ENCODE measurements around the gene BCKDHA. TPM values are rescaled to one million over a fixed set of nuclear protein-coding genes. Genes with fewer than 3 reads are reported as not detected.

Gene BCKDHA
- total and polyA plus RNA-seq, 2 donors (not counting 3 experiments of a cell fraction or from before 2014, with no cell fraction given): 16.5 to 50.4 TPM

DNA sequence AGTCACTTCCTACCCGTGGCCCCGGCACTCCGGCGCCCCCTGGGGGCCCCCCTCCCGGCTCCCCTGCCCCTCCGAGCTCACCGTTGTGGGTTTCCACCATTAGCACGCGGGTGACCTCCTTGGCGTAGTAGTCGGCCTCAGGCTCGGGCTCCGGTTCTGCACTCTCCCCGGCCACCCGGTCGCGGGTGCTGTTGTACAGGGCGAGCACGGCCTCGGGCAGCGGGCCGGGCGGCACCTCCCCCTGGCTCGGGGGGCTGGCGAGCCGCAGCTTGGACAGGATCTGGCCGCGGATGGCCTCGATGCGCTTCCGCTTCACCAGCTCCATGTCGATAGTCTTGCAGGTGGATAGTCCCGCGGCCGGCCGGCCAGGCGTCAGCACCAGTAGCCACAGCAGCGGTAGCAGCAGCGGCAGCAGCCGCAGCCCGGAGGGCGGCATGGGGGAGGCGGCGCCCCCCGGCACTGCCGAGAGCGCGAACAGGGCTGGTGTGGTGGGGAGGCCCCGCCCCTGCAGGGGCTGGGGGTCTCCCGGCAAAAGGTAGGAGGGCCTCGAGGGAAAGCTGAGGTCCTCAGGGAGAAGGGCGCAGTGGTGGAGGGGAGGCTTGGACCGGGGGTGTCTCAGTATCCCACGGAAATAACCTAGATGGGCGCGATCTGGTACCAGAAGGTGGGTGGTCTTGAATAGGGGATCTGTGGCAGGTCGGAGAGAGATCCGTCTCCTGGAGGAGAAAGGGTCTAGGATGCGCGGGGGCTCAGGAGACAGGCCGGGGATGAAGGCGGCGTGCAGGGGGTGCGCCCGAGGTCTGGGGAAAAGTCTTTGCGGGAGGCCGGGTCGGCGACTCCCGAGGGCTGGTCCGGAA is 44.8 kb upstream of the BCKDHA start:
- Histone ChIP-seq H3K79me2 (ENCODE audit: control insufficient read depth, insufficient read depth, low read length) (peaks cover 53% of the 10 kb centered on the region), H3K9me1 (replicated peaks; ENCODE audit: control insufficient read depth, extremely low read depth, insufficient read depth, low read length) (no peaks in the 10 kb centered on the region), H3K36me3 (ENCODE audit: control insufficient read depth in 2 of 2, extremely low read depth in 1 of 2, insufficient read depth in 2 of 2, low read length in 2 of 2) (peaks cover 2 to 4% of the 10 kb centered on the region in 2 experiments), H3K27ac (ENCODE audit: insufficient read depth, low read depth, low read length) (peak overlapping the region; percentile 70), H3K4me2 (ENCODE audit: insufficient read depth, low read length) (peak overlapping the region; percentile 73), H3K9ac (replicated peaks; ENCODE audit: extremely low read depth, insufficient read depth, low read length) (peak overlapping the region; percentile 83), H2AFZ (ENCODE audit: low read depth, low read length) (no peak overlapping the region), H3K9me3 (replicated peaks; ENCODE audit: control insufficient read depth, insufficient read depth, low read length) (no peaks in the 10 kb centered on the region), H3K27me3 (ENCODE audit: control insufficient read depth in 2 of 2, insufficient read depth in 2 of 2, low read length in 2 of 2) (no peaks in the 10 kb centered on the region), H3K4me3 (replicated peaks in 1 of 3; ENCODE audit: insufficient read depth in 1 of 3, low read depth in 1 of 3, low read length in 3 of 3) (peak overlapping the region; percentile 75 to 99 (median 90)), H4K20me1 (replicated peaks; ENCODE audit: control insufficient read depth, extremely low read depth, insufficient read depth, low read length) (no peaks in the 10 kb centered on the region), H3K4me1 (ENCODE audit: control insufficient read depth, extremely low read depth, insufficient read depth, low read length) (peaks cover 12% of the 10 kb centered on the region)
- no TSS peak for BruUV-seq (replicated peaks)
- dilution Hi-C loops (cut with MboI; ENCODE audit: extremely low pct_ligation_motif_present, low sequenced_read_pairs) (no loop called here), intact Hi-C loops (cut with micrococcal nuclease) (loop anchor here (1.0 to 5.0 kb wide), 3 partner anchors 43 to 194 kb away; partner anchors contain the start of gene CCDC97)
- DNase-seq (ENCODE audit: low read depth, low spot score) (peak; percentile 69), FAIRE-seq (no peak)
- TF ChIP-seq JUN (IDR thresholded peaks at IDR 0.05; ENCODE audit: borderline replicate concordance, insufficient read depth, insufficient read length, low read depth): no peak
- no peak for TF ChIP-seq GATA2 (IDR thresholded peaks at IDR 0.05; ENCODE audit: insufficient read depth, insufficient read length, low read depth, low read length)
- TF ChIP-seq EZH2 (IDR thresholded peaks at IDR 0.05; ENCODE audit: borderline replicate concordance, low read depth, low read length, severe bottlenecking): no peak
- TF ChIP-seq, protein P1, sequence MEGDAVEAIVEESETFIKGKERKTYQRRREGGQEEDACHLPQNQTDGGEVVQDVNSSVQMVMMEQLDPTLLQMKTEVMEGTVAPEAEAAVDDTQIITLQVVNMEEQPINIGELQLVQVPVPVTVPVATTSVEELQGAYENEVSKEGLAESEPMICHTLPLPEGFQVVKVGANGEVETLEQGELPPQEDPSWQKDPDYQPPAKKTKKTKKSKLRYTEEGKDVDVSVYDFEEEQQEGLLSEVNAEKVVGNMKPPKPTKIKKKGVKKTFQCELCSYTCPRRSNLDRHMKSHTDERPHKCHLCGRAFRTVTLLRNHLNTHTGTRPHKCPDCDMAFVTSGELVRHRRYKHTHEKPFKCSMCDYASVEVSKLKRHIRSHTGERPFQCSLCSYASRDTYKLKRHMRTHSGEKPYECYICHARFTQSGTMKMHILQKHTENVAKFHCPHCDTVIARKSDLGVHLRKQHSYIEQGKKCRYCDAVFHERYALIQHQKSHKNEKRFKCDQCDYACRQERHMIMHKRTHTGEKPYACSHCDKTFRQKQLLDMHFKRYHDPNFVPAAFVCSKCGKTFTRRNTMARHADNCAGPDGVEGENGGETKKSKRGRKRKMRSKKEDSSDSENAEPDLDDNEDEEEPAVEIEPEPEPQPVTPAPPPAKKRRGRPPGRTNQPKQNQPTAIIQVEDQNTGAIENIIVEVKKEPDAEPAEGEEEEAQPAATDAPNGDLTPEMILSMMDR (IDR thresholded peaks at IDR 0.05; ENCODE audit: extremely low read depth in 1 of 2, insufficient read depth in 1 of 2, low read depth in 1 of 2, low read length in 2 of 2): peak; percentile 51 to 78
- ChIA-PET POLR2A (interaction anchor here (0.8 to 2.0 kb wide), 4 partner anchors 11 to 31 kb away, joined by 3 to 8 read pairs (median 4); partner anchors contain the start of gene B9D2), CTCF (interaction anchor here (0.6 to 3.8 kb wide), 21 partner anchors 11 to 148 kb away, joined by 3 to 65 read pairs (median 7); partner anchors contain the start of genes B9D2, DMAC2 and HNRNPUL1)

Measured in endothelial cell of umbilical vein (primary cell).